Measurements from ENCODE around the gene NEIL3.

DNA sequence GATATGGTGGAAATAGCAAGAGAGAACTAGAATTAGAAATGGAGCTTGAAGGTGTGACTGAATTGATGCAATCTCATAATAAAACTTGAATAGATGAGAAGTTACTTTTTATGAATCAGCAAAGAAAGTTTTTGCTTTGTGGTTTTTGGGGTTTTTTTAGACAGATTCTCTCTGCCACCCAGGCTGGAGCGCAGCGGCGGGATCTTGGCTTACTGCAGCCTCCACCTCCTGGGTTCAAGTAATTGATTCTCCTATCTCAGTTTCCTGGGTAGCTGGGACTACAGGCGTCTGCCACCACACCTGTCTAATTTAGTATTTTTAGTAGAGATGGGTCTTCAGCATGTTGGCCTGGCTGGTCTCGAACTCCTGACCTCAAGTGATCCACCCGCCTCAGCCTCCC lies 23.7 kb upstream of the NEIL3 start:
- TF ChIP-seq EZH2 (IDR thresholded peaks at IDR 0.05; ENCODE audit: insufficient read depth, poor library complexity, severe bottlenecking) (no peak), EZH2phosphoT487 (IDR thresholded peaks at IDR 0.05; ENCODE audit: insufficient read depth, low read depth) (no peak)

All from GM23248 (cell line).